Measurements from ENCODE around the gene ABCA3. TPM values are rescaled to one million over a fixed set of nuclear protein-coding genes. Genes with fewer than 3 reads are reported as not detected.

The ABCA3 gene
- total RNA-seq, 4 donors from 2014 or later = 6.8 to 17.9 (median 11.0) TPM

- H3K27ac ChIP-seq = peak overlapping the region; percentile 37
- H3K4me1 ChIP-seq = peaks cover 32% of the 10 kb centered on the region
- H3K27me3 ChIP-seq = no peaks in the 10 kb centered on the region
- H3K4me3 ChIP-seq = no peak overlapping the region
- peaks cover 51% of the 10 kb centered on the region for H3K36me3 ChIP-seq
- no peaks in the 10 kb centered on the region for H3K9me3 ChIP-seq
- WGBS = 76% methylated on average over 5 of the region's 25 CpGs
- DNase-seq (ENCODE audit: low spot score in 2 of 2) = no peak
- TF ChIP-seq POLR2A (IDR thresholded peaks at IDR 0.05) (no peak), CTCF (IDR thresholded peaks at IDR 0.05) (no peak), EP300 (IDR thresholded peaks at IDR 0.05) (no peak), POLR2AphosphoS5 (IDR thresholded peaks at IDR 0.05) (no peak)
These were observed 112.2 kb downstream of the ABCA3 start for GRCh38 chr16:2228161-2228824.

GRCh38 chr16:2226918-2227317 is 113.6 kb downstream of the ABCA3 start:
- peaks cover 37% of the 10 kb centered on the region for H3K36me3 ChIP-seq
- TF ChIP-seq POLR2AphosphoS5 (IDR thresholded peaks at IDR 0.05) = no peak
- no peak for TF ChIP-seq POLR2A (IDR thresholded peaks at IDR 0.05)
- TF ChIP-seq EP300 (IDR thresholded peaks at IDR 0.05) = no peak
- TF ChIP-seq CTCF (IDR thresholded peaks at IDR 0.05) = no peak
- H3K4me1 ChIP-seq = peaks cover 36% of the 10 kb centered on the region
- H3K9me3 ChIP-seq = no peaks in the 10 kb centered on the region
- no peak for DNase-seq (ENCODE audit: low spot score in 2 of 2)
- H3K27ac ChIP-seq = no peak overlapping the region
- no peaks in the 10 kb centered on the region for H3K27me3 ChIP-seq
- H3K4me3 ChIP-seq = no peak overlapping the region
- WGBS = 88% methylated on average over 6 of the region's 6 CpGs

- no peak for TF ChIP-seq POLR2AphosphoS5 (IDR thresholded peaks at IDR 0.05)
- no peak for TF ChIP-seq CTCF (IDR thresholded peaks at IDR 0.05)
- no peak for TF ChIP-seq POLR2A (IDR thresholded peaks at IDR 0.05)
- no peak for TF ChIP-seq EP300 (IDR thresholded peaks at IDR 0.05)
- H3K36me3 ChIP-seq = peaks cover 32% of the 10 kb centered on the region
- peaks cover 36% of the 10 kb centered on the region for H3K4me1 ChIP-seq
- WGBS = 75% methylated on average over 8 of the region's 9 CpGs
- no peaks in the 10 kb centered on the region for H3K27me3 ChIP-seq
- H3K4me3 ChIP-seq = no peak overlapping the region
- H3K9me3 ChIP-seq = no peaks in the 10 kb centered on the region
- DNase-seq (ENCODE audit: low spot score in 2 of 2) = no peak
- H3K27ac ChIP-seq = no peak overlapping the region
These were observed 114.2 kb downstream of the ABCA3 start for GRCh38 chr16:2226245-2226793.

Other genes starting within 250 kb of the ABCA3 start
- 100 to 1,000 TPM; 209 to 446 (median 293) TPM for gene PKD1, start 204.8 kb downstream of the ABCA3 start, total RNA-seq
- gene RAB26, start 192.1 kb downstream of the ABCA3 start, total RNA-seq = 1 to 10 TPM in 3 of 4 donors, under 1 TPM in 1; 0.64 to 3.0 (median 1.4) TPM
- gene TRAF7, start 184.9 kb downstream of the ABCA3 start, total RNA-seq = 10 to 100 TPM; 53.4 to 74.7 (median 66.5) TPM
- 1 to 10 TPM in 1 of 4 donors, under 1 TPM in 3; 0.49 to 1.5 (median 0.78) TPM for gene CASKIN1, start 144.1 kb downstream of the ABCA3 start, total RNA-seq
- 10 to 100 TPM; 52.3 to 69.5 (median 55.1) TPM for gene MLST8, start 135.3 kb downstream of the ABCA3 start, total RNA-seq
- gene BRICD5, start 129.9 kb downstream of the ABCA3 start, total RNA-seq = 1 to 10 TPM; 2.2 to 10.0 (median 3.2) TPM
- 1 to 10 TPM; 6.8 to 9.5 (median 7.6) TPM for gene PGP, start 125.9 kb downstream of the ABCA3 start, total RNA-seq
- gene E4F1, start 117.1 kb downstream of the ABCA3 start, total RNA-seq = 10 to 100 TPM; 42.1 to 79.3 (median 54.2) TPM
- 10 to 100 TPM; 17.0 to 72.6 (median 42.8) TPM for gene DNASE1L2, start 104.3 kb downstream of the ABCA3 start, total RNA-seq
- gene ECI1, start 89.1 kb downstream of the ABCA3 start, total RNA-seq = 10 to 100 TPM; 28.4 to 65.3 (median 47.2) TPM
- gene RNPS1, start 72.6 kb downstream of the ABCA3 start, total RNA-seq = 100 to 1,000 TPM; 119 to 151 (median 146) TPM
- gene CCNF, start 88.7 kb upstream of the ABCA3 start, total RNA-seq = 10 to 100 TPM in 2 of 4 donors, 1 to 10 TPM in 2; 6.8 to 12.4 (median 10.1) TPM
- 1 to 10 TPM in 3 of 4 donors, not detected in 1; 1.4 to 2.2 (median 1.6) TPM for gene TEDC2, start 119.4 kb upstream of the ABCA3 start, total RNA-seq
- gene NTN3, start 130.6 kb upstream of the ABCA3 start, total RNA-seq = not detected
- gene TBC1D24, start 134.4 kb upstream of the ABCA3 start, total RNA-seq = 10 to 100 TPM; 10.8 to 23.6 (median 16.5) TPM
- gene ATP6V0C, start 173.2 kb upstream of the ABCA3 start, total RNA-seq = 100 to 1,000 TPM; 103 to 147 (median 120) TPM
- 10 to 100 TPM; 27.0 to 42.7 (median 38.0) TPM for gene AMDHD2, start 179.6 kb upstream of the ABCA3 start, total RNA-seq
- gene CEMP1, start 190.7 kb upstream of the ABCA3 start, total RNA-seq = 1 to 10 TPM in 2 of 4 donors, under 1 TPM in 1, not detected in 1; 0.34 to 3.9 (median 3.5) TPM
- gene PDPK1, start 197.3 kb upstream of the ABCA3 start, total RNA-seq = 10 to 100 TPM; 31.6 to 49.8 (median 47.8) TPM

Measured in suprapubic skin (tissue), 4 donors.